HepG2 (cell line): ENCODE results near the gene METTL1. TPM values are rescaled to one million over a fixed set of nuclear protein-coding genes. Genes with fewer than 3 reads are reported as not detected.

Experiments
- ERF ChIP-seq: IDR thresholded peaks from 2 replicates; pipeline ENCODE4 v1.6.1; 2018; ENCODE audit warnings: missing biosample characterization, missing genetic modification reagents
- IKZF4 ChIP-seq: sonication (generic); formaldehyde crosslinking; IDR thresholded peaks from 2 replicates; pipeline ENCODE4 v1.5.1; 2020; ENCODE audit warnings: borderline replicate concordance, mild to moderate bottlenecking, low read depth, missing genetic modification reagents; ENCODE audit errors: not compliant biosample characterization
- NR1H2 ChIP-seq: sonication (generic); formaldehyde crosslinking; IDR thresholded peaks from 2 replicates; pipeline ENCODE4 v1.8.1; 2022; ENCODE audit warnings: low read depth, missing genetic modification reagents, borderline replicate concordance
- PITX1 ChIP-seq: sonication (generic); formaldehyde crosslinking; IDR thresholded peaks from 2 replicates; pipeline ENCODE4 v1.5.1; 2020; ENCODE audit warnings: mild to moderate bottlenecking, missing genetic modification reagents
- SALL1 ChIP-seq: sonication (generic); formaldehyde crosslinking; IDR thresholded peaks from 2 replicates; pipeline ENCODE4 v1.8.0; 2022; ENCODE audit warnings: mild to moderate bottlenecking, missing genetic modification reagents
- STAG1 ChIP-seq: sonication (generic); formaldehyde crosslinking; IDR thresholded peaks from 2 replicates; pipeline ENCODE4 v1.4.0; 2020; ENCODE audit warnings: missing genetic modification reagents
- XRCC5 ChIP-seq: fragments of 200-400 bp; formaldehyde crosslinking; optimal IDR thresholded peaks from 2 replicates; pipeline ENCODE3; 2017; ENCODE audit warnings: mild to moderate bottlenecking, low read length
- ZC3H13 ChIP-seq: sonication (generic); formaldehyde crosslinking; IDR thresholded peaks from 2 replicates; pipeline ENCODE4 v1.8.1; 2023; ENCODE audit warnings: mild to moderate bottlenecking, missing genetic modification reagents, moderate library complexity
- ZNF292 ChIP-seq: sonication (generic); formaldehyde crosslinking; IDR thresholded peaks from 2 replicates; pipeline ENCODE4 v1.8.1; 2022; ENCODE audit warnings: mild to moderate bottlenecking, low read depth, missing genetic modification reagents, borderline replicate concordance
- ZNF501 ChIP-seq: sonication (generic); formaldehyde crosslinking; IDR thresholded peaks from 2 replicates; pipeline ENCODE4 v1.5.1; 2020; ENCODE audit warnings: mild to moderate bottlenecking, moderate library complexity, missing genetic modification reagents
- ZNF547 ChIP-seq: sonication (generic); formaldehyde crosslinking; IDR thresholded peaks from 2 replicates; pipeline ENCODE4 v1.5.1; 2020; ENCODE audit warnings: mild to moderate bottlenecking, missing genetic modification reagents
- ZNF557 ChIP-seq: sonication (generic); formaldehyde crosslinking; IDR thresholded peaks from 2 replicates; pipeline ENCODE4 v1.4.0; 2020; ENCODE audit warnings: missing genetic modification reagents
- ZNF567 ChIP-seq: sonication (generic); formaldehyde crosslinking; IDR thresholded peaks from 2 replicates; pipeline ENCODE4 v1.8.1; 2023; ENCODE audit warnings: mild to moderate bottlenecking, missing genetic modification reagents, borderline replicate concordance
- ZNF670 ChIP-seq: sonication (generic); formaldehyde crosslinking; IDR thresholded peaks from 2 replicates; pipeline ENCODE4 v1.8.0; 2022; ENCODE audit warnings: mild to moderate bottlenecking, missing genetic modification reagents, borderline replicate concordance
- polyA plus RNA-seq, 8 experiments: library from polyadenylated mRNA; depleted of rRNA in 3 of 8; stranded (reverse) in 7 of 8; unstranded in 1 of 8; fragments of >200 nt; fragmentation: Illumina TruSeq in 4 of 8; extraction: Trizol in 4 of 8; gene quantifications; 2 replicates each; pipeline versions ENCODE4 v1.2.1 to v1.2.3, GENCODE V29; 2011 to 2016; ENCODE audit warnings: low read depth in 4 of 8, missing spikeins in 1 of 8, mixed read lengths in 1 of 8; ENCODE audit not compliant: insufficient read depth in 1 of 8
- total RNA-seq, 5 experiments: library from RNA; depleted of rRNA; stranded (reverse); fragments of >200 nt; fragmentation: Illumina TruSeq; extraction: Trizol; gene quantifications; 2 replicates each; pipeline ENCODE4 v1.2.3, GENCODE V29; 2016; ENCODE audit warnings: low read depth in 1 of 5
- TF ChIP-seq, protein P1 (sequence below): sonication (generic); formaldehyde crosslinking; IDR thresholded peaks from 2 replicates; pipeline ENCODE4 v1.9.0; 2021; ENCODE audit warnings: missing genetic modification reagents, mild to moderate bottlenecking, borderline replicate concordance
- TF ChIP-seq, protein P2 (sequence below): sonication (generic); formaldehyde crosslinking; IDR thresholded peaks from 2 replicates; pipeline ENCODE4 v1.5.0; 2020; ENCODE audit warnings: missing genetic modification reagents, mild to moderate bottlenecking, borderline replicate concordance
- TF ChIP-seq, protein P3 (sequence below): sonication (generic); formaldehyde crosslinking; IDR thresholded peaks from 2 replicates; pipeline ENCODE4 v1.5.0; 2020; ENCODE audit warnings: mild to moderate bottlenecking, missing genetic modification reagents
- TF ChIP-seq, protein P4 (sequence below): sonication (generic); formaldehyde crosslinking; IDR thresholded peaks from 2 replicates; pipeline ENCODE4 v1.5.1; 2020; ENCODE audit warnings: mild to moderate bottlenecking, missing genetic modification reagents, moderate library complexity
- TF ChIP-seq, protein P5 (sequence below): sonication (generic); formaldehyde crosslinking; IDR thresholded peaks from 2 replicates; pipeline ENCODE4 v1.5.1; 2020; ENCODE audit warnings: mild to moderate bottlenecking, missing genetic modification reagents, moderate library complexity

Gene METTL1
- total and polyA plus RNA-seq, 2 of the 13 experiments (the other 11 are each of a cell fraction or from before 2014, with no cell fraction given): 34.7 to 36.9 TPM

DNA sequence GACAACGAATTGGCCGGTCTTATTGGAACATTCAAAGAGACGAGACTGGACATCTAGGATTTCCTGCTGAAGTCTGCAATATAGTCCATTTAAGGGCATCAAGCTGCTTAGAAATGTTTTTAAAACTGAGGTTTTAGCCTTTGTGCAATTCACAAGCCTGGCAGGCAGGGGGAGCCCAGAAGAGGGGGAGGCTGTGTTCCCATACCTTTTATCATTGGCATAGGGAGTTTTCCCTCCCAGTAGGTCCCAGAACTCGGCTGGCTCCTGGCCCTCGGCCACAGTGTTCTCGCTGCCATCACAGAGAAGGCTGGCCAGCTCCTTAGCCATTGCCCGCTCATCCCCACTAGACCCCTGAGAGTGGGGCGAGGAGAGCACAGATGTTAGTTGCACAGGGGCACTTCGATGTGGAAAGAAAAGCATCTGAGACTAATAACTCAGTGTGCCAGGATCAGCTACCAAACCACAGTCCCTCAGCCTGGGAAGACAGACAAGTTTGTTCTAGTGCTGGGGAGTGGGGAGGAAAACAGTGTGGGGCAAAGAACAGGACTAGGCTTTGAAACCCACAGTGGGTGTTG is 31.5 kb upstream of the METTL1 start (continued):
- TF ChIP-seq, protein P1, sequence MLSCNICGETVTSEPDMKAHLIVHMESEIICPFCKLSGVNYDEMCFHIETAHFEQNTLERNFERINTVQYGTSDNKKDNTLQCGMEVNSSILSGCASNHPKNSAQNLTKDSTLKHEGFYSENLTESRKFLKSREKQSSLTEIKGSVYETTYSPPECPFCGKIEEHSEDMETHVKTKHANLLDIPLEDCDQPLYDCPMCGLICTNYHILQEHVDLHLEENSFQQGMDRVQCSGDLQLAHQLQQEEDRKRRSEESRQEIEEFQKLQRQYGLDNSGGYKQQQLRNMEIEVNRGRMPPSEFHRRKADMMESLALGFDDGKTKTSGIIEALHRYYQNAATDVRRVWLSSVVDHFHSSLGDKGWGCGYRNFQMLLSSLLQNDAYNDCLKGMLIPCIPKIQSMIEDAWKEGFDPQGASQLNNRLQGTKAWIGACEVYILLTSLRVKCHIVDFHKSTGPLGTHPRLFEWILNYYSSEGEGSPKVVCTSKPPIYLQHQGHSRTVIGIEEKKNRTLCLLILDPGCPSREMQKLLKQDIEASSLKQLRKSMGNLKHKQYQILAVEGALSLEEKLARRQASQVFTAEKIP: no peak
- TF ChIP-seq PITX1 (CRISPR knock-in tag) (no peak), ZNF501 (CRISPR knock-in tag) (0 out of 2 replicates have a peak, but pooled peaks have one; percentile 27), ZNF547 (CRISPR knock-in tag) (no peak), ERF (CRISPR knock-in tag) (no peak), ZNF567 (CRISPR knock-in tag) (no peak), SALL1 (no peak), ZNF670 (no peak), ZNF557 (no peak), ZC3H13 (CRISPR knock-in tag) (no peak), XRCC5 (peak; percentile 34), IKZF4 (CRISPR knock-in tag) (no peak), ZNF292 (no peak), STAG1 (CRISPR knock-in tag) (peak; percentile 73), NR1H2 (CRISPR knock-in tag) (no peak)
- TF ChIP-seq, protein P2, sequence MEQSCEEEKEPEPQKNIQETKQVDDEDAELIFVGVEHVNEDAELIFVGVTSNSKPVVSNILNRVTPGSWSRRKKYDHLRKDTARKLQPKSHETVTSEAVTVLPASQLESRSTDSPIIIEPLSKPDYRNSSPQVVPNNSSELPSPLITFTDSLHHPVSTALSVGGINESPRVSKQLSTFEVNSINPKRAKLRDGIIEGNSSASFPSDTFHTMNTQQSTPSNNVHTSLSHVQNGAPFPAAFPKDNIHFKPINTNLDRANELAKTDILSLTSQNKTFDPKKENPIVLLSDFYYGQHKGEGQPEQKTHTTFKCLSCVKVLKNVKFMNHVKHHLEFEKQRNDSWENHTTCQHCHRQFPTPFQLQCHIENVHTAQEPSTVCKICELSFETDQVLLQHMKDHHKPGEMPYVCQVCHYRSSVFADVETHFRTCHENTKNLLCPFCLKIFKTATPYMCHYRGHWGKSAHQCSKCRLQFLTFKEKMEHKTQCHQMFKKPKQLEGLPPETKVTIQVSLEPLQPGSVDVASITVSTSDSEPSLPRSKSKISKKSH (CRISPR knock-in tag): no peak
- TF ChIP-seq, protein P3, sequence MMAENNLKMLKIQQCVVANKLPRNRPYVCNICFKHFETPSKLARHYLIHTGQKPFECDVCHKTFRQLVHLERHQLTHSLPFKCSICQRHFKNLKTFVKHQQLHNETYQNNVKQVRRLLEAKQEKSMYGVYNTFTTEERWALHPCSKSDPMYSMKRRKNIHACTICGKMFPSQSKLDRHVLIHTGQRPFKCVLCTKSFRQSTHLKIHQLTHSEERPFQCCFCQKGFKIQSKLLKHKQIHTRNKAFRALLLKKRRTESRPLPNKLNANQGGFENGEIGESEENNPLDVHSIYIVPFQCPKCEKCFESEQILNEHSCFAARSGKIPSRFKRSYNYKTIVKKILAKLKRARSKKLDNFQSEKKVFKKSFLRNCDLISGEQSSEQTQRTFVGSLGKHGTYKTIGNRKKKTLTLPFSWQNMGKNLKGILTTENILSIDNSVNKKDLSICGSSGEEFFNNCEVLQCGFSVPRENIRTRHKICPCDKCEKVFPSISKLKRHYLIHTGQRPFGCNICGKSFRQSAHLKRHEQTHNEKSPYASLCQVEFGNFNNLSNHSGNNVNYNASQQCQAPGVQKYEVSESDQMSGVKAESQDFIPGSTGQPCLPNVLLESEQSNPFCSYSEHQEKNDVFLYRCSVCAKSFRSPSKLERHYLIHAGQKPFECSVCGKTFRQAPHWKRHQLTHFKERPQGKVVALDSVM: no peak
- TF ChIP-seq, protein P4, sequence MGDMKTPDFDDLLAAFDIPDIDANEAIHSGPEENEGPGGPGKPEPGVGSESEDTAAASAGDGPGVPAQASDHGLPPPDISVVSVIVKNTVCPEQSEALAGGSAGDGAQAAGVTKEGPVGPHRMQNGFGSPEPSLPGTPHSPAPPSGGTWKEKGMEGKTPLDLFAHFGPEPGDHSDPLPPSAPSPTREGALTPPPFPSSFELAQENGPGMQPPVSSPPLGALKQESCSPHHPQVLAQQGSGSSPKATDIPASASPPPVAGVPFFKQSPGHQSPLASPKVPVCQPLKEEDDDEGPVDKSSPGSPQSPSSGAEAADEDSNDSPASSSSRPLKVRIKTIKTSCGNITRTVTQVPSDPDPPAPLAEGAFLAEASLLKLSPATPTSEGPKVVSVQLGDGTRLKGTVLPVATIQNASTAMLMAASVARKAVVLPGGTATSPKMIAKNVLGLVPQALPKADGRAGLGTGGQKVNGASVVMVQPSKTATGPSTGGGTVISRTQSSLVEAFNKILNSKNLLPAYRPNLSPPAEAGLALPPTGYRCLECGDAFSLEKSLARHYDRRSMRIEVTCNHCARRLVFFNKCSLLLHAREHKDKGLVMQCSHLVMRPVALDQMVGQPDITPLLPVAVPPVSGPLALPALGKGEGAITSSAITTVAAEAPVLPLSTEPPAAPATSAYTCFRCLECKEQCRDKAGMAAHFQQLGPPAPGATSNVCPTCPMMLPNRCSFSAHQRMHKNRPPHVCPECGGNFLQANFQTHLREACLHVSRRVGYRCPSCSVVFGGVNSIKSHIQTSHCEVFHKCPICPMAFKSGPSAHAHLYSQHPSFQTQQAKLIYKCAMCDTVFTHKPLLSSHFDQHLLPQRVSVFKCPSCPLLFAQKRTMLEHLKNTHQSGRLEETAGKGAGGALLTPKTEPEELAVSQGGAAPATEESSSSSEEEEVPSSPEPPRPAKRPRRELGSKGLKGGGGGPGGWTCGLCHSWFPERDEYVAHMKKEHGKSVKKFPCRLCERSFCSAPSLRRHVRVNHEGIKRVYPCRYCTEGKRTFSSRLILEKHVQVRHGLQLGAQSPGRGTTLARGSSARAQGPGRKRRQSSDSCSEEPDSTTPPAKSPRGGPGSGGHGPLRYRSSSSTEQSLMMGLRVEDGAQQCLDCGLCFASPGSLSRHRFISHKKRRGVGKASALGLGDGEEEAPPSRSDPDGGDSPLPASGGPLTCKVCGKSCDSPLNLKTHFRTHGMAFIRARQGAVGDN (CRISPR knock-in tag): peak; percentile 34; the same call in 1 of the 2 replicates
- TF ChIP-seq, protein P5, sequence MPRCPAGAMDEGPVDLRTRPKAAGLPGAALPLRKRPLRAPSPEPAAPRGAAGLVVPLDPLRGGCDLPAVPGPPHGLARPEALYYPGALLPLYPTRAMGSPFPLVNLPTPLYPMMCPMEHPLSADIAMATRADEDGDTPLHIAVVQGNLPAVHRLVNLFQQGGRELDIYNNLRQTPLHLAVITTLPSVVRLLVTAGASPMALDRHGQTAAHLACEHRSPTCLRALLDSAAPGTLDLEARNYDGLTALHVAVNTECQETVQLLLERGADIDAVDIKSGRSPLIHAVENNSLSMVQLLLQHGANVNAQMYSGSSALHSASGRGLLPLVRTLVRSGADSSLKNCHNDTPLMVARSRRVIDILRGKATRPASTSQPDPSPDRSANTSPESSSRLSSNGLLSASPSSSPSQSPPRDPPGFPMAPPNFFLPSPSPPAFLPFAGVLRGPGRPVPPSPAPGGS (CRISPR knock-in tag): no peak
